GM19023 (cell line): ENCODE measurements around the gene ME3.

ENCODE experiments used
- ATAC-seq: cut with Tn5 transposase; IDR thresholded peaks from one replicate; pipeline ENCODE4 v1.9.1; 2021; ENCODE audit warnings: mild to moderate bottlenecking, moderate library complexity; ENCODE audit not compliant: unreplicated experiment

Gene ME3

DNA sequence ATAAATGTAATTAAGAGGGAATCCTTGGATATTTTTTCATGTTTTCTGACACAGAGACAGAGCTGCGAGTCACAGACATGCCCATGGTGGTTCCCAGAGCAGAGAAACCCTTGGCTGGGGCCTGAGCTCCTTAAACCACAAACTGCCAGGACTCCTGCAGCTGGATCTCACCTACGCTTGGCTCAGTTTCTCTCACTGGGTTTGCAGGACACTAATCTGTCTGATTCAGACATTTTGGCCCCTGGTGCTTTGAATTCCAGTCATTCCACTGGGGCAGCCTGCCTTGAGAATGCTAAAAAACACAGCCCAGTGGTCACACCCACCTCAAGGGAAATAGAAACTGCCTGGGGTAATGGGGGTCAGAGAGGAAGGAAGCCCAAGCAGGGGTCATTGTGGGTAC is 175.1 kb downstream of the ME3 start:
- no peak for ATAC-seq

DNA sequence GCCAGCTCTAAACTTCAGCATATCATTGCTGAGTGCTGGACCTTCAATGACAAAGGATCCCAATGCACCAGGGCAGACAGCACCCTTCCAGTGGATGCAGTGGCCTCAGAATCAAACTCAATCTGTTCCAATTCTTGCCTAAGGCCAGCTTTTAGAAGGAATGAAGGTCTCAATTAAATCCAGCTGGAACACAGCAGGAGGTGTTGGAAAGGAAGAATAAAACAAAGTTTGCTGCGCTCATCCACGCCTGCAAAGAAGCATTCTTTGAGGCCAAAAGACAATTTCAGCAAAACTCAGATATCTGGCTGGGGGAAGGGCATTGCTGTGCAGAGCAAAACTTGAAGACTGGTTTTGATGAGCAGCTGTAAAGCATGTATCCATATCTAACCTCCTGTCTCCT is 177.1 kb downstream of the ME3 start:
- ATAC-seq: no peak

DNA sequence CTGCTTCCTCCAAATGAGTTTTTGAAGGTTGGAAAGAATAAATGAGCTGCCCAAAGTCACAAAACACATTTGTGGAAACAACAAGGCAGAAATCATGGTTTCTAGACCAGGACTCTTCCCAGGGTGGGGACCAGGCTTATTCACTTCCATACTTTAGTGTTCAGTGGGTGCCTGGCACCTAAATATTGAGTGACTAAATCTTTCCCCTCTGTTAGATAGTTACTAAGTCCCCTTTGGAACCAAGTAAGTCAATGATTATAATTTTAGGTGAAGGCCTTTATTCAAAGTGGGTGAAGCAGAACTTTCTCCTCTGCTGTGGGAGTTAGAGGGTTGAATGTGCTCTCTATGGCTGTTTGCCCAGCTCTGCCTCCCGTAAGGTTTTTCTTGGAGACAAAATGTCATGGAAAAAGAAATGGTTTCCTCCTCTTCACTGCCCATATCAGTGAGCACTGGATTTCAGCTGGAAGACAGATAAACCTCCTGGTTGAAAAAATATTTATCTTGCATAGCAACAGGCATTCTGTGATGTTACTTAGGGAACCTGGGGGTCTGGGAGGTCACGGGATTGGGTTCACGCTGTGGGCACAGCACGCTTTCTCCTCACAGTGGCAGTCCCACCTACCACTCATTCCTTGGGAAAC is 179.9 kb downstream of the ME3 start:
- no peak for ATAC-seq

- ATAC-seq: no peak
These were observed 181.4 kb downstream of the ME3 start for GRCh38 chr11:86491027-86491426.

GRCh38 chr11:86490582-86490981 is 181.8 kb downstream of the ME3 start:
- ATAC-seq: no peak

DNA sequence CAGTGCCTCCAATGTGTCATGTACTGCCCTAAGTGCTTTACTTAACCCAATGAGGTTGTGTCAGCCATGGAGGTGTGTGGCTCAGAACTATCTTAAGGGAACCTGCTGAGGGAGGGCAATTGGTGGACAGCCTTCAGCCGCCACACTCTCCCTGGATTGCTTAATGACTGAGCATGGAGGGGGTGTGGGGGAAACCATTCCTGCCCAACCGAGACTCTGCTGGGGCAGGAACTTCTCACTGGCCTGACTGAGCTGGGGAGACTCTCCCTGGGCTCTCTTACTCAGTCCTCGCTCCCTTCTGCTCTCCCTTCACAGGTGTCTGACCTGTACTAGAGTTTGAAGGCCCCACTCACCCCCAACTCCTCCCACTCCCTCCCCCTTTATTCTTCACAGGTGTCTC is 183.0 kb downstream of the ME3 start:
- ATAC-seq: no peak

DNA sequence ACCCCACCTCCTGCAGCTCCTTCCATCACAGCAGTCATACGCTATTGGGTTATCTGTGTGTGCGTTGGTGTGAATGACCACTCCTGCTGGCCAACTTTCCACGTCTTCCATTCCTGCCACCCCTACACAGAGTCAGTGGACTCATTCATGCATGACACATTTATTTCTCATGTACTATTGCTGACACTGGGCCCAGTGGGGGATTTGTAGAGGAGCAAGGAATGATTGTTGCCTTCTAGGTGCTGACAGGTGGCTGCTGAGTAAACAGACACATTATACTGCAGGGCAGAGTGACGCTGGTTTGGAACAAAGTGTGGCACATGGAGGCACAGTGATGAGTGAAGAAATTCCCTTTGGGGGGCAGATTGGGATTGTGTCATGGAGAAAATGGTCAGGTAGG is 183.9 kb downstream of the ME3 start:
- ATAC-seq: no peak

DNA sequence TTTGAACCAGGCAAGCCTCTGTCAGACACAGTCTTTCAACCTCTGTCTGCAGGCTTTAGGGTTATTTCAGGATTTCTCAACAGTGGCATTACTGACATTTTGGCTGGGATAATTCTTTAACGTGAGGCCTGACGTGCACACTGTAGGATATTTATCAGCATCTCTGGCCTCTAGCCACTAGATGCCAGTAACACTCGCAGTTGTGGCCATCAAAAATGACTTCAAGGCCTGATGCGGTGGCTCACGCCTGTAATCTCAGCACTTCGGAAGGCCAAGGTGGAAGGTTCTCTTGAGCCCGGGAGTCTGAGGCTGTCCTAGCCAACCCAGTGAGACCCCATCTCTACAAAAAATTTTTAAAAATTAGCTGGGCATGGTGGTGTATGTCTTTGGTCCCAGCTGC is 184.7 kb downstream of the ME3 start:
- no peak for ATAC-seq

- no peak for ATAC-seq
These were observed 186.0 kb downstream of the ME3 start for GRCh38 chr11:86486261-86487030.

GRCh38 chr11:86484795-86485166 is 187.6 kb downstream of the ME3 start:
- no peak for ATAC-seq

DNA sequence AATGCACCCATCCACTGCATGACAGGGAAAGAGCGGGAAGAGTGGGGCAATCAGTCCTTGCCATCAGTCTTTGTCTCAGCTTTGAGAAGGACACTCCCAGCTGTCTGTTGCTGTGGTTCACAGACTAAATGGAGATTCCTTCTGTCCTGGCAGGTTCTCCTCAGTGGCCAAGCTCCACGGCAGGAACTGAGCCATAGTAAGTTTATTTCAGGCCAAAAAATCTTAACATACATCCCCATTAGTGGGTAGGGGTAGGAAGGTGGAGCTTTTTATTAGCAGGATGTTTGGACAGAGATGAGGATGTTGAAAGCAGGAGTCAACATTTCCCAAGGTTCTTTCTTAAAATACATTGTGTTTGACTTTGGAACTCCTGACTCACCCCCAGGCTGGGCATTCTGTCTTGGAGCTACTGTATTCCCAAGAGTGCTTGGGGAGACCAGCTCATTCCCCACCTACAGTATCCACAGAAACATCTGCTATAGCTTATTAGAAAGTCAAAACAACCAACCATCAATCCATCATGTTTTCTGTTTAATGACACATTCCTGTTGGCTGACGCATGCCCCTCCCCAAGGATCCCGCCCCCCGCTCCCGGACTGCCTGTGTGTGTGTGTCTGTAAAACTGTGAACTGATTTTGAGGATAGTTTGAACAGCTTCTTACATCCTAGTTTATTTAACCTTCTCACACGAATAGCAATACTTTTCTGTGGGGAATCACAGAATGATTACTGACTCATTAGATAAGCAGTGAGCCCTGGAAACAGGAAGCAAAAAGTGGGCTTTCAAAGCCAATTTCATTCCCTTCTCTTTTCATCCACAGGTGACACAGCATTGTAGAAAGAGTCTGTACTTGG is 188.2 kb downstream of the ME3 start:
- no peak for ATAC-seq

- ATAC-seq: no peak
These were observed 188.8 kb downstream of the ME3 start for GRCh38 chr11:86483610-86483939.

- no peak for ATAC-seq
These were observed 189.7 kb downstream of the ME3 start for GRCh38 chr11:86482692-86483091.

DNA sequence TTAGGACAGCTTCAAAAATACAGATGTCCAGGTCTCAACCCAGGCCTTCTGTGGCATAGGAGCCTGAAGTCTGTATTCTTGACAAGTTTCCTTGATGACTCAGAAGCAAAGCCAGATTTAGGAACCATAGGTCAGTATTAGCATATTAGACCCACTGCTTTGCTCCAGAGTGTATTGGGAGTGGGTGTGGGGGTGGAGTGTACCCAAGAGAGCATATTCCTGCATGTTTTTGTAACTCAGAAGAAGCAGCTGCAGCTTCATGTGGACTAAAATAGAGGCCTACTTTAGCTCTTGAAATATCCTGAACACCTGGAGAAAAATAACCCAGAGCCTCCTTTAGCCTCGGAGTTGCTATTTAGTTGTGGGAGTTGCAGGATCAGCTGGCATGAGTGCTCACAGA is 191.0 kb downstream of the ME3 start:
- ATAC-seq: no peak

DNA sequence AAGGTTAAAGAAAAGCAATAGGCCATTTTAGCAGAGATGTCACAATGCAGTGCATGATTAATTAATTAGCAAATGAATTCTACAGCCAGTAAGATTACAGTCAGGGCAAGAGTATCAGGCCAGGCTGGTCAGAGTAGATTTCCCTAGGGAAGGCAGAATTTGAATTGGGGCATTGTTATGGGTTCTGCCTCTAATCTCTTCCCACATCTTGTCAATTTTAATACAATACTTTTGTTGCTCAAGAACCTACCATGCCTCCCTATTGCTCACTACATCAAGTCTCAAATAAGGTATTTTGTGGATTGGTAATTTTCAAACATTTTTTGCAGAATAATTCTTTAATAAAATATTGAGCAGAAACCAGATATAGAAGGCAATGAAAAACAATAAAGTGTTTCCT is 194.1 kb downstream of the ME3 start:
- ATAC-seq: no peak

- ATAC-seq: no peak
These were observed 194.8 kb downstream of the ME3 start for GRCh38 chr11:86477495-86478155.

DNA sequence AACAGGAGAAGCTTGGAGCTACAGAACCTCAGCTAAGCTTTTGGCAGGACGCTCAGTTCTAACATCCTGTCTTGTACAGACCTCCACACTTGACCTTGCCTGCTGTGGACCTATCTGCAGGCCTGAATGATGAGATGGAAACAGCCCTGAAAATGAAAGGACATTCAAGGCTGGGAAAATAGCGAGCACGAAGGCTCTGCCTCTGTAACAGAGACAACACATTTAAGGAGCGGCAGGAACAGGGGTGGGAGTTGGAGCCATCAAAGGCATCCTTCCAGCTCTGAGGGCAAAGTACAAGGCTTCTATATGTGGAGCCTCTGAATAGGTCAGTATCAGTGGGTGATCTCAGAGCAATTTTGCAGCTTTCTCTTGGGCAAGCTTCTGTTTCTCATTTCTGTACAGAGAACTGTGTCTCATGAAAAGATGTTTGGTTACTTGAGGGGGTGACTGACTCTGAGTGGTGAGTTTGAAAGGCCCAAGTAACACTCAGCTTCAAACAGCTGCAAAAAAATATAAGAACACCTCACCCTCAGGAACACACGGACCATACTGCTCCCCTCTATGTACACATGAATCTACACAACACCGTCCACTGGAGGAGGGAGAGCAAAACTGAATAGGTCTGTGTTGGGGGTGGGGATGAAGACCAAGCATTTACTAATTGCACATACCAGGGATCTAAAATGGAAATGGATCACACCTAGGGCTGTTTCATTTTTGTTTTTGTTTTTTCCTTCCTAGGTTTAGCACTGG is 196.1 kb downstream of the ME3 start:
- no peak for ATAC-seq

DNA sequence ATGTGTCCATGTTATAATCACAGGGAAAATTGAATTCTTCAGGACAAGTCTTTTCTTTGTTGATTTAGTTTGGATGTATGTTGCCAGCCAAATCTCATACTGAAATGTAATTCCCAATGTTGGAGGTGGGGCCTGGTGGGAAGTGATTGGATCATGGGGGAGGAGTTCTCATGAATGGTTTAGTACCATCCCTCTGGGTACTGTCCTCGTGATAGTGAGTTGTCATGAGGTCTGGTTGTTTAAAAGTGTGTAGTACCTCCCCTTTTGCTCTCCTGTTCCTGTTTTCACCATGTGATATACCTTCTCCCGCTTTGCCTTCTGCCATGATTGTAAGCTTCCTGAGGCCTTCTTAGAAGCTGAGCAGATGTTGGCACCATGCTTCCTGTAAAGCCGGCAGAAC is 197.4 kb downstream of the ME3 start:
- no peak for ATAC-seq

- ATAC-seq: no peak
These were observed 198.2 kb downstream of the ME3 start for GRCh38 chr11:86473991-86474833.
